ENCODE measurements around the gene DPF3.

DPF3 gene

DNA sequence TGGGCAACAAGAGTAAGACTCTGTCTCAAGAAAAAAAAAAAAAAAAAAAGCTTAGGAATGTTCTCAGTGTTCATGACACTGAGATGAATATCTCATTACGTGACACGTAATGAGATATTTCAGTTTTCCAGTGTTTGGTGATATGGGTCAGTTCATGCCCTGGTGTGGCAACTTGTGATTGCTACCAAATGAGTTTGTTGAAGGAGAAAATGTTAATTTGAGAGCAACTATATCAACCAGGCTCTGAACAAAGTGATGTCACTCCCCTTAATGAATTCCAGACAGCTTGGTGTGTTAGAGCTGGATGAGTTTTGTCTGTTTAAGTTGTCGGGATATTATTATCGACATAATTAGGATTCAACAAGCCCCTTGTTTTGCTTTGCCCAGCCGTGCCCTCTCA, 211.7 kb downstream of the DPF3 start:
- DNase-seq (ENCODE audit: low spot score), result no peak

DNA sequence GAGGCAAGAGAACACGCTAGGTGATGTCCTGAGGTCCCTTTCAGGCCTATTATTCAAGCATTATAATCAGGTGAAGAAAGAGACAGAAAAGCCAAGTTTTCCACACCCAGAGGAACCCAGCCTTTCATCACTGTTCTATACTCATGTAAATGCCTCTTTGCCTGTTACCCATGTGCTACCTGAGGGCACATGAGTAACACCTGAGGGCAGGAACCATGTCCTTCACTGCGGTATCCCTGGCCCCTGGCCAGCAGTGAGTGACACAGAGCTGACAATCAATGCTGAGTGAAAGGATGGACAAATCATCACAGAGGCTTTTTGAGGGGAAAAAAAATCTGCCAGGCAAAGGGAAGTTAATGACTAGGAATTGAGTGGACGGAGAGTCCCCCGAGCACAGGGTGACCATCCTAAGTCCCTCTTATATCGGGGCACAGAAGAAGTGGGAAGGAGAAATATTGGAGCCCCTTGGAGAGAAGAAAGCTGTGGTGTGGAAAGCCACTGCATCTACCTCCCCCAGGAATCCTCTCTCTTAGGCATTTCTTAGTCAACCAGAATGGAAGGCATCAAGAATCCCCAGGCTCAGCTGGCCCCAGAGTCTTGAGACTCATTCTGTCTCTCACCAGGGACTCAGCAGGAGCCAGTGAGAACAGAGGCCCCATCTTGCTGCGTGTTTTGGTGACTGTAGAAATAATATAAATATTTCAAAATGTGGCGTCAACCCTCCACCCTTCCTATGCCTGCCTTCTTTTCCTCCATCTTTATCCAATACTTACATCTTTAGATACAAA, 212.9 kb downstream of the DPF3 start:
- DNase-seq (ENCODE audit: low spot score), result no peak

DNA sequence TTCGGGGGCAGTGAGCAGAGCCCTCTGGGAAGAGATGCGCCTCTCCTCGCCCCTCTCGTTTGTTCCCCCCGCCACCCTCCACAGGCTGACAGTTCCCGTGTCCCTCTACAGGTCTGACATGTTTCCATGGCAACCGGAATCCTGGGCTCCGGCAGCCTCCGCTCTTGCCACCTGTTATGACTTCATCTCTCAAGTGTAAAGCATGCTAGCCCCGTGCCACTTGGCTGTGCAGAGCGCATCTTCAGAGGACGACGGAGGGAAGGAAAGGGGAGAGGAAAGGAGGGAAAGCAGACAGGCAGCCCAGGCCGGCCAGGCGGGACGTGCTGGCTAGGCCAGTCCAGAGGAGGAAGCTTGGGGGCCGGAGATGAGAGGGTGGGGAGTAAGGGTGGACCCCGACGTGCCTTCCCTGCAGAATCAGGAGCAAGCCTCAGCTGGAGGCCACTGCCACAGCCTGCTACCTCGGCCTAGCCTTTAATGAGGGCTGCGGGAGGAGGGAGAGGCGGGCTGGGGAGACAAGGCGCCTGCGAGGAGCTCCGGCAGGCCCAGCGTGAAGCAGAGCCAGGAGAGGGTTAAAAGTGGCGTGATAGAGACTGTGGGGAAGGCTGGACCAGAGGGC, 214.3 kb downstream of the DPF3 start:
- DNase-seq (ENCODE audit: low spot score), result no peak

DNA sequence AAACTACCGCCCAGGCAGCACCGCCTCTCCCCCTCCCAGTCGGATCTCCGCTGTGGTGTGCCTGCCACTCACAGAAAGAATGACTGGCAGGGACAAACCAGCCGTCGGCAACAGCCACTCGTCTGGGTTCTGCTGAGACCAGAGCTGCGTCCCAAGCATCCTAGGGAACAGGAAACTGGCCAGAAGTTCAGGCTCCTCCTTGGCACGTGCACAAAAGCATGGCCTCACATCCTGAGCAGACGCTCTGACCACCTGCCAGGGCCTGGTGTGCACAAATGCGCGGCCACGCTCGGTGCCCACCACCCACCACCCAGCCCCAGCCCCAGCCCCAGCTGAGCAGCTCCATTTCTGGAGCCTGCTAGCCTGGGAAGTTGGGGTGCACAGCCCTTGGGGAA, 214.8 kb downstream of the DPF3 start:
- peak; percentile 77 for DNase-seq (ENCODE audit: low spot score)

DNA sequence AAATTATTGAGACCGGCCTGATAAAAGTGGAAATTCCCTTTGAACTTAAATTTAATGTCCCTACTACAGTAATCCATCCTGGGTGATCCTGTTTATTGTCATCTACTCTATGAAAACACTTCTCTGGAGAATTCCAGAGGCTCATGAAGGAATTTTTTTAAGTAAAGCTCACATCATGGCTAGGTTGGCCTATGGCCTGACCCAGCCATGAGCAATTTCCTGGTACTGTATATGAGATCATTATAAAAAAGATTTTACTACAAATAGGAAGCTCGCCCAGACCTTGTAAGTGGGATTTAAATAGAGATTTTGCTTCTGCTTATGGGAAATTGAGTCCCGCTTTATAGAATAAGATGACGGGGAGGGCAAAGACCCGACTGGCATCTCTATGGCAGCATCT, 215.5 kb downstream of the DPF3 start:
- peak; percentile 92 for DNase-seq (ENCODE audit: low spot score)

DNA sequence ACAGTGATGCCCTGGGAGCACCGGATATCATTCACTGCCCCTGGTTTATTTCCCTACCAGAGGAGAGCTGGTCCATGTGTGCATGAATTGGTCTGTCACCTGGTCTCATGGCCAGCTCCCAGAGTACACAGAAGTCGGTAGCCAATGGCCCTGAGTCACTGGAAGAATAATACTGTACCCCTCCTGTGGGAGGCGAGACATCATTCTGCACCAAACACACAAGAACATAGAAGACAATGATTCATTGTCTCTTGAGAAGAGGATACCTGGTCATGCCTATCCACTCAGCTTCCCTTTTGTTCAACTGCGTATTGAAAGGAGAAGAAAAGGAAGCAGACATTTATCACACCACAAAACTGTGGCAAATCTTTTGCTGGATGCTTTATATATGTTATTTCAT, 216.2 kb downstream of the DPF3 start:
- peak; percentile 19 for DNase-seq (ENCODE audit: low spot score)

DNA sequence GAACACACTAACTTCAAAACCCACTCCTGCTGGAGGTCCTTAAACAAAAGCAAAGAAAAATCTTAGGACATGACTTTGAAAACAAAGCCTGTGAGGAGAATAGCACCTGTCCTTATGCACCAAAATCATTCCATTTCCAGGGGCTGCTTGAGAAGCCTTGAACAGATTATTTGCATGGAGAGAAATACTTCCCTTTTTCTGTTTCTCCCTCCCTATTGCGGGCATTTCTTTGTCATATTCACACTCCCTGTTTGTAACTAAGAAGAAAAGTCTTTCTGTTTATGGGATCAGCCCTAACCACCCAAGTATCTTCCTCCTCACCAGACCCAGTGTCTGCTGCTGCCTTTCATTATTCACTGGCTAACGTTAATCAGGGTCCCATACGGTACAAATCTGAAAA, 218.8 kb downstream of the DPF3 start:
- DNase-seq (ENCODE audit: low spot score), result no peak

DNA sequence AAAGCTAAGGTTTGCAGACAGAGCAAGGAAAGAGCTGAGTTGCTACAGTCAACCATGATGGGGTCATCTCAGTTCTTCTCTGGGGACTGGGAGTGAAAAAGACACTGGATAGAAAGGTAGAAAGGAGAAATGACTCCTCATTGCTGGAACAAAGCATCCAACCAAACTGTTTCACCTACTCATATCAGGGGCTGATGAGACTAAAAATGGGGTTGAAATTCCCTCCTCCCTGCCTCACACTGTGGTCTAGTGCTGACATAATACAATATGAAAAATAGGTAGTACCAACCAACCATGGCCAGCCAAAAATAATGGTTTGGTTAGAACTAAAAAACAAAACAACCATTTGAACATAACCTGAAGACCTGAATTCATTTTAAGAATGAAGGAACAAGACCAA, 220.7 kb downstream of the DPF3 start:
- no peak for DNase-seq (ENCODE audit: low spot score)

DNA sequence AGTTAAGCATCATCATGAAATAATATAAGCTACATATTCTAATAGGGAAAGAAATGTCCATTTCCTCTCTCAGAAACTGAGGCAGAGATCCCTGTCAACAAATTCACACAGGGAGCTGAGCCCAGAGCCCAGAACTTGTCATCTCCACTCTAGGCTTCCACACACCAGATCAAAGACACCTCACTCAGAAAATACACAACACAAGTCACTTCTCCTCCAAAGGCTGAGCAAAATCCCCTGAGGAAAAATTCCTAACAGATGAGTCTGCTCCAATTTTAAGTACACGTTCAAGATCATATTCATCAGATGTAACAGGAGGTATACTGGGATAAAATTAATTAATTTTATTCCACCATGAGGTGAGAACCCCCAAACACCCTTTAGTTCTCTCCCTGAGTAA, 227.3 kb downstream of the DPF3 start:
- peak; percentile 59 for DNase-seq (ENCODE audit: low spot score)

DNA sequence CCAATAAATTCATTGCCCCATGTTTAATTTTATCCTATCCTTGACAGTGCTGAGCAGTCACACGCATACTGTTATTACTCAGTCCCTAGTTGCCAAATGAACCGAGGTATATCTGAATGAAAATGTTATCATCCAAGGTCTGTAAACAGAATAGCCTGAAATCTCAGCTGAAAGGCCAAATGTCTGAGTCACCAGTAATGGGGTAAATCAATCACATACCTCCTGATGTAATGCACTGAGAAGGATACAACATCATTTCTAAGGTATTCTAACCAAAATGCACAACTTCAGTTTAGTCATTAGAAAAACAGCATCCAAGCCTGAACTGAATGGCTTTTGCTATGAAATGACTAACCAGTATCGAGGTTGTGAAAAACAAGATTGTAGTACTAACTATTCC, 228.6 kb downstream of the DPF3 start:
- peak; percentile 99 for DNase-seq (ENCODE audit: low spot score)

DNA sequence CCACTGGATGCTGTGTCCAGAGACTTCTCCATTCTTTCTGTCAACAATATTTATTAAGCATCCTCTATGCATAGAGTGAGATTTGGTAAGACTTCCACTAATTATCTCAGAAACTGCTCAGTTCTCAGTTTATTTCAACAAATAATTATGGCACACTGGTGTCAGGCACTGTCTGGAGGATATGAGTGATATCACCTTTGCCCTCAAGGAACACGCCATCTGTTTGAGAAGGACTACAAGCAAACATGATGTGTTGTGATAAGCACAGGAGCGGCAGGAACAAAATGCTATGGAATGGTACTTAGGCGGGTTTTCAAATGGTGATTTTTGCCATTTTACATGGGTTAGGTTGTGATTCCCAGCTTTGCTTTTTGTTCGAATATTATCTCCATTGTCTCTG, 229.2 kb downstream of the DPF3 start:
- no peak for DNase-seq (ENCODE audit: low spot score)

DNA sequence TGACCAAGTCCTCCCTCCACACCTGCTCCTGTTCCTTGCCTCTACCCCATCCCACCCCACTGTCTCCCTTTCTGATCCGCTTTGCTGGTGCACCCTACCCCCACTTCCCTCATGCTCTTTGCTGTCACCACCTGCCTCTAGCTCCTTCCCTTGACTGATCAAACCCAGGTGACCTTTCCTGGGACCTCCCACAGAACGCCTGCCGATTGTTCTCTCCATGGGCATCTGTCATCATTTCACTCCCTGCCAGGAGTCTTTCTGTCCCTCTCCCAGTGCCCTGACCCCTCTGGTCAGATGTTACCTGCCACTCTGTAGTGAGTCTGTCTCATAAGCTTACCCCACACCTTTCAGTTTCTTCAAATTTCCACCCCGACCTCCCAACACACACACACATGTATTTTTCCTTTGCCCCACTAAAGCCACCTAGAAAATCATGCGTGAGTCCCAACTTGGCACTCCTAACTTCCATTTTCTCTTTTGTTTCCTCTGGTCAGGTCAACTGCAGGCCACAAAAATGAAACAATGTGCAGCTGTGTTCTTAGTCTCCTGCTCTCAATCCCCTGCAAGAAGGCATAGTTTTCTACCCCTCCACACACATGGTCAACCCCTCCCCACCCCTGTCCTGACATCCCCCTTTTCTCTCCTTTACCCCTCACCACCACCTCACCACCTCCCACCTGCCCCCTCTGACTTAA, 229.8 kb downstream of the DPF3 start:
- DNase-seq (ENCODE audit: low spot score), result no peak

DNA sequence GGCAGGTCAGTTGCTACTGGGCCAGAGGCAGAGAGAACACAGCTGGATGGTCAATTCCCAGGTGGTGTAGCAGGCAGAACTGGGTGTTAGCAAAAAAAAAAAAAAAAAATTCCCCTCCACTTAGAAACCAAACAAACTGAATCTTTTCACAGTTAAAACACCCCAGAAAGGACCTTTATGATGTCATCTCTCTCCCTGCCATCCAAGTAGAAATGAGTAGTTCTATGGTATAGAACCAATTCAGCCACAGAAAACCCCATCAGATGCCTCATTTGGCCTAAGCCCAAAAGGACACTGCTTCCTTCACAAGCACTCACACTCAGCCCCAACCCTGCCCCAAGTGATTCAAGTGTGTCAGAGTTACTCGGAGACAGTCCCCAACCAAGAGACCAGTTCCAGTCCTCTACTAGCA, 230.8 kb downstream of the DPF3 start:
- no peak for DNase-seq (ENCODE audit: low spot score)

DNA sequence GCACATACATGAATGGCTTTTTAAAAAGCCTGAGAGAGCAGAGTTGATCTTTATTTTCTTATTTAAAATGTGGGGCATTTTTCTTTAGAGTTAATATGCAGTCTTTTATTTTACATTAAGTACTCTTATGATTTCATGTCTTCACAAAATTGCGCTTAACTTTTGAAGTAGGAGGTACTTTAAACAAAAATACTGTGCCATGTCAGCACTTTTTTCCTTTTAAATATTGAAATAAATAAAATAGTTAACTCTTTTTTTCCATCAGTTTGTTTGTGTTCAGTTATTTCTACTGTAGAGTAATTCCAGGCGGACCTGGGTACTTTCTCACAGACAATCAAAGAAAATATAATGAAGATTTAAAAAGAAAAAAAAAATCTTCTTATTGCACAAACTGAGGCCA, 231.7 kb downstream of the DPF3 start:
- no peak for DNase-seq (ENCODE audit: low spot score)

DNA sequence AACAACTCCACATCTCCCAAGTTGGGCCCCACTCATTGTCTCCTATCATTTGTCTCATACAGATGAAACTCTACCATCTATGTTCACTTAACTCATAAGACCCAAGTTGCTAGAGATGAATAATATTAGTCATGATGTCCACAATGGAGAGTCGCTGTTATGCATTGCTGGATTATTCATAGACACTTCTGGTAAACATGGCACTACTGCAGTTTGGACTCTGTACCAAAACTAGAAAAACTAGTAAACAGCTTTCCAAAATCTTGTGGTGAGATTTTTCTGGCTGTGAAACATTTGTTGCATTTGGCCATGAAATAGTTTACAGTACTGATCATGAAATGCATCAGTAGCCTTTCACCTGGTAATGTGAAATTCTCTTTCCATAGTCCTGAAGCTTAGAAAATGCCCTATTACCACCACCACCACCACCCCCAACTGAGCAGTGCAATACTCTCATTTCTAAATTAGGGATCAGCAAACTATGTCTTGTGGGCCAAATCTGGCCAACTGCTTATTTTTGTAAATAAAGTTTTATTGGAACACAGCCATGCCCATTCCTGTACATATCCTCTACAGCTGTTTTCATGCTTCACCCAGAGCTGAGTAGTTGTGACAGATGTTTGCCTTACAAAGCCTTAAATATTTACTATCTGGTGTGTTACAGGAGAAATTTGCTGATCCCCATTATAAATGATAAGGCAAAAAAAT, 236.5 kb downstream of the DPF3 start:
- DNase-seq (ENCODE audit: low spot score), result no peak

DNA sequence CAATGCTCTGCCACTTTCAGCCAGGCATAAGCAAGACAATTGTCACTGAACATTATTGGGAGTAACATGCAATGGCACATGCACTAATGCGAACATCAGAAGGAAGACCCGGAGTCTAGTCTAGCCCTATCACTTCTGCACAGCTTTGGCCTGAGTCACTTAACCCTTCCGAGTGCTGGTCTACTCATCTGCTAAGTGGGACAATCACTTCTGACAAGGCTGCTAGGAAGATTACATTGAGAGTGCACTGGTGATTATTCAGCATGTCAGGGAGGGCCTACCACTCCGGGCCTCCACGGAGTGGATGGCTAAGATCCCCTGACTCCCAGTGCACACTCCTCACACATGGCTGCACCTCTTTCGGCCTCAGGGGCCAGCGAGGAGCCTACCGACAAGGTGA, 240.9 kb downstream of the DPF3 start:
- no peak for DNase-seq (ENCODE audit: low spot score)

DNA sequence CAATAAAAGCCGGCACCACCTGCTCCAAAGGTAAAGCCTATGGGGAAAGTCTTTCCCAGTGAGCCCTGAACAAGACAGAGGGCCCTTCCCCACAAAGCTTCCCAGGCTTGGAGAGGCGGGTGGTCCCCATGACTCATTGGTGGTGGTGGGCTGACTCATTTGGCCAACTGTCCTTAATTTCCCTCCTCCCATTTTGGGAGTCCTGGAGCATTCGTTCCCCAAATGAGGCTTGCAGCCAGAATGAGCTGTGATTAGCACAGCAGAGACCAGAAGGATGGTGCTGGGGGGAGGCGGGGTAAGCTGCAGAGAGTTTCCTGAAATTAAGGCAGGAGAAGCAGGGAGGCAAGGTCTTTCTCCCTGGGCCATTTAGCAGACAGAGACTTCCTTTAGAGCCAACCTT, 241.7 kb downstream of the DPF3 start:
- DNase-seq (ENCODE audit: low spot score), result no peak

DNA sequence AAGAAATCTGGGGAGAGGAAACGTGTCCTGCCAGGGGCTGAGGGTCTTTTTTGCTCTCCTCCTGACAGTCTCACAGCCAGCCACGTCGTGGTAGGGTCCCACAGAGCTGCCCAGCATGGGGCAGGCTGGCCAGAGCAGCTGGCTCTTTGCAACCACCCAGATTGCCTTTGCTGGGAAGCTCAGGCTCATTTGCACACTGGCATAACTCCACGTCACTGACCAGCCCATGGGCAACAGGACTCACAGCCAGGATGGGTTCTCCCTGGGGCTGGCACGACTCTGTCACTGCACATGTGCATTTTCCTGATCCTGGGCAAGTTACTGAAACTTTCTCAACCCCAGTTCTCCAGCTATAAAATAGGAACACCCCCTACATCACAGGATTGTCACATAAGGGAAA, 242.2 kb downstream of the DPF3 start:
- no peak for DNase-seq (ENCODE audit: low spot score)

DNA sequence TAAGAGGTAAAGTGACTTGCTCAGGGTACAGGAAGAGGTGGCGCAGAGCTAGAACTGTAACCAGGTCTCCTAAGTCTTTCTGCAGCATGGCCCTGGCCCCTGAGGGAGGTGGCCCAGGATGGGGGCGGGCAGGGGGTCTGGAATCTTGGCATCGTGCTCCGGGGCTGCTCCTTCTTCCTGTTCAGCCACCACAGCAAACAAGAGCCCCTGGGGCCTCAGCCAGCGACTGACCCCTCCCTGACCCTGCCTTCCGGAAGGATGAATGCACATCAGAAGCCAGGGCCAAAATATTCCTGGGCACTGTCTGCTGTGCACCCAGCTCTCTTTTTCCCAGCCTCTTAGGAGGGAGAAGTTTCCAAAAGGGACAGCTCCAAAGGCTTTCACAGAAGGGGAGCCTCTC, 242.8 kb downstream of the DPF3 start:
- peak; percentile 45 for DNase-seq (ENCODE audit: low spot score)

DNA sequence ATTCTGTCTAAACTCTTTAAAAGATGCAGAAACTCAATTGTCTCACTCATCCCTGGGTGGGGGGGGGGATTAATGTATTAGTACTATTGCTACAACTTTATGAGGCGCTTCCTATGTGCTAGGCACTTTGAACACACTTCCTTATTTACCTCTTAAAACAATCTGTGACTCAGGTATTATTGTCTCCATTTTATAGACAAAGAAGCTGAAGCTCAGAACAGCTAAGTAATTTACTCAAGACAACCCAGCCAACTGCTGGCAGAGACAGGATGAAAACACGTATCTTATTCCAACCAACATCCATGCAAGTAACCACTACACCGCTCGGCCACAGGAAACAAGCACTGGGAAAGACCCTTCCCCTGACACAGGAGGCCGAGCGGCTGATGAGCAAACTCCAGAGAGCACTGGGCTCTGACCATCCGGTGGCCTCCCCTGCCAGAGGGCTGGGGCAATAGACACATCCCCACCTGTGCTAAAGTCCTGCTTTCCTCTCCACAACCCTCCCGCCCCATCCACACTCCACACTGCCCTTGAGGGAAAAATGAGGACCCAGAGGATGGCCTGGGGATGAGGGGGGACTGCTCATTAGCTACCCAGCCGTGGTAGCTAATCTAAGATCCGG, 244.2 kb downstream of the DPF3 start:
- peak; percentile 15 for DNase-seq (ENCODE audit: low spot score)

DNA sequence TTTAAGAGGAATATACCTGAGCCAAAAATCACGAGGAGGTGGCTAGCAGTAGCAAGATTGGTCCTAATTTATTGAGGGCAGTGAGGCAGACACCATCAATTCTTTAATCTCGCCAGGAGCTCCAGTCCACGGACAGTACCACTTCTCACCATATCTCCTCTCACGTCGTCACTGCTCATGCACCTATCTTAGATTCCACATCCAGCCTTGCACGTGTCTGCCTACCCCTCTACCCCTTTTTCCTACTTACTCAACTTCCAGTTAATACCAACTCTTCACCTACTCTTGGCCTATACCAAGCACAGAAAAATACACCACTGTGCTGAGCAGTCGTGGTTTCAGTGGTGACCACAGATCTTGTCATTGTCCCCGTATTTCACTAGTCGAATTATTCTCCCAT, 246.1 kb downstream of the DPF3 start:
- DNase-seq (ENCODE audit: low spot score), result no peak

DNA sequence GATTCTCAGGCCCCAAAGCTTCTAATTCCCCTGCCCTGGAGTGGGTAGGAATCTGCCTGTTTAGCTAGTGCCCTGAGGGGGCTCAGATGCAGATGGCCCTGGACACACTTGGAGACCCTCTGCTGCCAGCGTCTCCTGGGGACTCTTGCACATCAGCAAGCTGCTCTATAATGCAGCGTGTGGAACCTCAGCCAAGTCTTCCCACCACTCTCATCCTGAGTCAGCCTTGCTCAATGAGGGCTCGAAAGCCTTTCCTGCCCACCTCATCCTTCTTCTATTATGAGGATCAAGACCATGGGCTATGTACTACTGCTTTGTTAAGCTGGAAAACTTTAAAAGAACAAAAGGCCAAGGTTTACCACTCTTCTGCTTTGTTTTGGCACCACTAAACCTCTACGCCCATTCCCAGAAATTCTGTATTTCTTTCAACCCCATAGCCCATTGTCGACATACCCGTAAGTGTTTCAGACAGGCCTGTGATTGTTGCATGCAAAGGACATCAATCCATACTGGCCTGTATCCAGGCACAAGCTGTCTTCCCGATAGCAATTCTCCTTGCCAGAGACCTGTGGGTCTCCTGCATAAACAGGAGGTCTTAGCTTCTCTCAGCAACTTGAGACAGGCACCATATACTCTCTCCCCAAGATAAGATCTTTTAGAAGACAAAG, 246.9 kb downstream of the DPF3 start:
- peak; percentile 44 for DNase-seq (ENCODE audit: low spot score)

All from kidney capillary endothelial cell (primary cell).